ENCODE measurements around the gene EPB41L4A.

DNA sequence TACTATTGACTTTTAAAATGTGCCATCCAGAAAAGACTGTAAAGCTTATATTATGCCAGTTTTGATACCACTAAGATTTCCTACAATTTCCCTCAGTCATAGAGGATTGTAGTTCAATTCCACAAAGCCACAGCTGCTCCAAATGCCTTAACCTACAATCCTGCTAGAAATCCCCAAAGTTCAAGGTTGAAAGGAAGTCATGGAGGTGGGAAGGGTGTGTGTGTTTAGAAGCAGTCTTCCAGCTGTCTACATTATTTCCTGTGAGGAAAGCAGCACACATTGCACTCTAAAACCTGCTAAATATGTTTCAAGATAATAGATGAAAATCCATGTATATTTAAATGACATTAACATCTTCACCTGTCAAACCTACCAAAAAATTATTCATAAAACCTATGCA, 11.8 kb downstream of the EPB41L4A start:
- TF ChIP-seq, protein P1, sequence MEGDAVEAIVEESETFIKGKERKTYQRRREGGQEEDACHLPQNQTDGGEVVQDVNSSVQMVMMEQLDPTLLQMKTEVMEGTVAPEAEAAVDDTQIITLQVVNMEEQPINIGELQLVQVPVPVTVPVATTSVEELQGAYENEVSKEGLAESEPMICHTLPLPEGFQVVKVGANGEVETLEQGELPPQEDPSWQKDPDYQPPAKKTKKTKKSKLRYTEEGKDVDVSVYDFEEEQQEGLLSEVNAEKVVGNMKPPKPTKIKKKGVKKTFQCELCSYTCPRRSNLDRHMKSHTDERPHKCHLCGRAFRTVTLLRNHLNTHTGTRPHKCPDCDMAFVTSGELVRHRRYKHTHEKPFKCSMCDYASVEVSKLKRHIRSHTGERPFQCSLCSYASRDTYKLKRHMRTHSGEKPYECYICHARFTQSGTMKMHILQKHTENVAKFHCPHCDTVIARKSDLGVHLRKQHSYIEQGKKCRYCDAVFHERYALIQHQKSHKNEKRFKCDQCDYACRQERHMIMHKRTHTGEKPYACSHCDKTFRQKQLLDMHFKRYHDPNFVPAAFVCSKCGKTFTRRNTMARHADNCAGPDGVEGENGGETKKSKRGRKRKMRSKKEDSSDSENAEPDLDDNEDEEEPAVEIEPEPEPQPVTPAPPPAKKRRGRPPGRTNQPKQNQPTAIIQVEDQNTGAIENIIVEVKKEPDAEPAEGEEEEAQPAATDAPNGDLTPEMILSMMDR (IDR thresholded peaks at IDR 0.05): no peak
- TF ChIP-seq POLR2A (IDR thresholded peaks at IDR 0.05): no peak

All from lower leg skin (tissue), 3 donors.